Hematopoietic multipotent progenitor cell treated with erythropoietin and hydrocortisone succinate and interleukin-3 and kit ligand, for 8 days (in vitro differentiated cells): Measurements from ENCODE around the gene MICB.

Experiments used
- DNase-seq: peaks from one replicate; pipeline ENCODE4 v3.0.0-alpha.2; 2015

The MICB gene

GRCh38 chr6:31543639-31544038, 45.7 kb downstream of the MICB start:
- DNase-seq = no peak

DNA sequence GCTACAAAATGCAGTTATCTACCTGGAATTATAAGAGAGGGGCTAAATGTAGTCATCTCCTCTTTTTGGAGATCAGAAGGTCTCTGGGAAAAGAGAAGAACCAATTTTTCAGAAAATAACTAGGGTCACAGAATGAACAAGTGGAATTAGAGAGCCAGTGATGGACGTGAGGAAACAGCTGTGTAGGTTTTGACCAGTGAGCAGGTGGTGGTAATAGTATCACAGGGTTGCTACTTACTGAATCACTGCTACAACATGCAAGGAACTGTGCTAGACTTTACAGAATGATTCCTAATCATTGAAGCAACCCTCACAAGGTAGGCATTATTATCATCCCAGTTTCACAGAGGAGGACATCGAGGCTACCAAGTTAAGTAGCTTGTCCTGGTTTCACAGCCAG, 46.7 kb downstream of the MICB start:
- DNase-seq = no peak

- DNase-seq = no peak
Measured at GRCh38 chr6:31545291-31545690, 47.3 kb downstream of the MICB start.

DNA sequence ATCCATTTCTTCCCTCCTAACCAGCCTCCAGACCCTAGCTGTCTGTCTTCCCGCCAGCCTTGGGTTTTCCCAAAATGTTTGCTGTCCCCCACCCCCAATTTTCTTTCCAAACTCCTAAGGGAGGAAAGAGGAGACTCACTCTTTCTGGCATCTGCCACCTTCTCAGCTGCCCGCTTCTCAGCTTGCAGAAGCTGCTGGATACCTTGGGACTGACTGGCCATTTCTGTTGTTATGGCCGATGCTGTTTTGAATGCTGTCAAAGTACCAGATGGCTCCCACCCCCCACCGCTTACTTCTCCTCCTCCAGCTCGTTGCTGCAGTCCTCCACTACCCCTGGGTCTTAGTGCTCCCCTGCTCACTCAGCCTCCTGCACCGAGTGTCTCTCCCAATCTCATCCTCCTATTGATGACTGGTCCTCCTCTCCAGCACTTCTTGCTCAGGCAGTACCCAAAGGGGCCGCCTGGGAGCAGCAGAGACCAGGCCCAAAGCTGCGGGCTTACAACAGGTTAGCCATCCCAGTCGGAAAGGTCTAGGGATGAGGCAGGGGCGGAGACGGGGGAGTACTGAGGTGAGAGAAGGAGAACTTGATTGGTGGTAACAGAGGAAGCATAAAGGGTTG, 48.5 kb downstream of the MICB start, which contains the start of gene ATP6V1G2:
ATP6V1G2 (minus strand) TSS at position 270 of the 619 bp plus-strand sequence; CDS start at position 221, 49 bp downstream.
- peak; percentile 87 for DNase-seq

DNA sequence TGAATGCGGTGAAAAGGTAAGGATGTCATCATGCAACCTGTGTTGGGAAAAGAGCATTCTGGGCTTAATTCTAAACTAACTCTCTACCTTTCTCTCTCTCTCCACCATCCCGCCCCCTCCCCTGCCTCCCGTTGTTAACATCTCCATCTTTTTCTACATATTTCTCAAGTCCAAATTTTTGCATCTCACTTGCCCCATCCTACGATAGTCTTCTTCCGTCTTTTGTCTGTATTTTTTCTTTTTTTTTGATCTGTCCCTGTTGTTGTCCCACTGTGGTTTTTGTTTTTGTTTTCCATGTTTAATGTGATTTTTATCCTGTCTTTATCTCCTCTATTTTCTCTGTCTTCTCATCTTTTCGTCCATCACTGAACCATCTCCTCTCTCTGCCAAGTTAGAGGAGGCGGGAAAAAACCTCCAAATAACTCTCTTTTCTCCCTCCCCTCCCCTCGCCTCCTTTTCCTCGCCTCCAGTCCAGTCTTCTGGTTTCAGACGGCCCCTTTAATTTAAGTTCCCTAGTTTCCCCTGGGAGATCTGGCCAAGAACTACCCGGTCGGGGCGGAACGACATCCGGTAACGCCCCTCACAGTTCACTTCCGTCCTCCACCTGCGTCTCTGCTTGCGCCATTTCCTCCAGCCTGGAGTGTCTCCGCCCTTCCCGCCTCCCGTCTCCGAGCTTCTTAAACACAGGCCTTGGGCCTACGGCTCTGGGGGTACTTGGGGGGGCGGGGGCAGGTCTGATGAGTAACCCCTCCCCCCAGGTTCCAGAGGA, 49.2 kb downstream of the MICB start, which contains the start of gene NFKBIL1:
NFKBIL1 (plus strand) TSS at position 651 of the 769 bp plus-strand sequence; CDS start at position 738, 87 bp downstream.
- peak; percentile 97 for DNase-seq

- no peak for DNase-seq
Measured at GRCh38 chr6:31547727-31548543, 50.0 kb downstream of the MICB start.

DNA sequence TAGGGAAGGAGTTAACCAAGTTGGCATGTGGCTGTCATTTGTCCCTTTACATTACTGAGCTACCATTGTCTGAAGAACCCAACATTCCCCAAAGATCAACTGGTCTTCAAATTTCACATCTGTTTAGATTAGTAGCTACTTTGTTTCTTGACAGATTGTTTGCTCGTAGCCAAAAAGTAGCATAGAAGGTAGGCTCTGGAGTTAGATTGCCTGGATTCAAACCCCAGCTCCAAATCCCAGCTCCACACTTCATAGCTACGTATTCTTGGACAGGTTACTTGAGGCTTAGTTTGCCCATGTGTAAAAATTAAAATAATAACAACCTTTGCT, 50.6 kb downstream of the MICB start:
- no peak for DNase-seq

DNA sequence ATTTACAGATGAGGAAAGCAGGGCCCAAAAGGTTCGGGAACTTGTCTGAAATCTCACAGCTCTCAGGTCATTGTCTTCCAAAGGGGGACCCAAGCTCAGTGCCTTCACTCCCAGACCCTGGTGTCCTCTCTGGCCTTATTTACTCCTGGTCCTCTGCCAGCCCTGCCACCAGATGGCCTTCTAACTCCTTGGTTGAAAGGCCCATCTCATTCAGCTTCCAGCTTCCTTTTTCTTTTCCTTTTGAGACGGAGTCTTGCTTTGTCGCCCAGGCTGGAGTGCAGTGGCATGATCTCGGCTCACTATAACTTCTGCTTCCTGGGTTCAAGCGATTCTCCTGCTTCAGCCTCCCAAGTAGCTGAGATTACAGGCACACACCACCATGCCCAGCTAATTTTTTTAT, 53.4 kb downstream of the MICB start:
- peak; percentile 79 for DNase-seq

DNA sequence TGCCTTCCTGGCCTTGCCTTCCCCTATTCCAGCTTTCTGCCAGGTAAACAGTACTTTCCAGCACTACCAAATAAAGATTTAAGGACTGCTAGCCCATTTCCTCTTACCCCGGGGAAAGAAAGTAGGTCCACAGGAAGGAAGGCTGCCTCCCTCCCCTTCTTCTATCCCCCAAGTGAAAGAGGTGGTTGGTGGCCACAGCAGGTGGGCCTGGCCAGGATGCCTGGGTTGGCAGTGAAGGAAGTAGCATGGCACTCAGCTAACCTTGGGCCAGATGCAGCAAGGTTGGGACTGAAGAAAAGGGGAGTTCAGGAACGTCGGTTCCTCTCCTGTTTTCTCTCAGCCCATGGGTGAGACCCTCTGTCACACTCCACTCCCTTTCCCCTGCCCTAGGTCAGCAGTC, 58.4 kb downstream of the MICB start:
- no peak for DNase-seq

- no peak for DNase-seq
Measured at GRCh38 chr6:31557443-31558317, 59.7 kb downstream of the MICB start.

DNA sequence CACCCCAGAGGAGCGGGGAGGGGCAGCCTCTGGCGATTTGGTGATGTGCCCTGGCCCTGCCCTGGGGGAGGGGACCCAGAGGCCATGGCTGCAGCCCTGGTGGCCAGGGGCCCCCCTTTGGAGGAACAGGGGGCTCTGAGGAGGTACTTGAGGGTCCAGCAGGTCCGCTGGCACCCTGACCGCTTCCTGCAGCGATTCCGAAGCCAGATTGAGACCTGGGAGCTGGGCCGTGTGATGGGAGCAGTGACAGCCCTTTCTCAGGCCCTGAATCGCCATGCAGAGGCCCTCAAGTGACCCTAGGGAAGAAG, 60.3 kb downstream of the MICB start:
- DNase-seq = no peak

DNA sequence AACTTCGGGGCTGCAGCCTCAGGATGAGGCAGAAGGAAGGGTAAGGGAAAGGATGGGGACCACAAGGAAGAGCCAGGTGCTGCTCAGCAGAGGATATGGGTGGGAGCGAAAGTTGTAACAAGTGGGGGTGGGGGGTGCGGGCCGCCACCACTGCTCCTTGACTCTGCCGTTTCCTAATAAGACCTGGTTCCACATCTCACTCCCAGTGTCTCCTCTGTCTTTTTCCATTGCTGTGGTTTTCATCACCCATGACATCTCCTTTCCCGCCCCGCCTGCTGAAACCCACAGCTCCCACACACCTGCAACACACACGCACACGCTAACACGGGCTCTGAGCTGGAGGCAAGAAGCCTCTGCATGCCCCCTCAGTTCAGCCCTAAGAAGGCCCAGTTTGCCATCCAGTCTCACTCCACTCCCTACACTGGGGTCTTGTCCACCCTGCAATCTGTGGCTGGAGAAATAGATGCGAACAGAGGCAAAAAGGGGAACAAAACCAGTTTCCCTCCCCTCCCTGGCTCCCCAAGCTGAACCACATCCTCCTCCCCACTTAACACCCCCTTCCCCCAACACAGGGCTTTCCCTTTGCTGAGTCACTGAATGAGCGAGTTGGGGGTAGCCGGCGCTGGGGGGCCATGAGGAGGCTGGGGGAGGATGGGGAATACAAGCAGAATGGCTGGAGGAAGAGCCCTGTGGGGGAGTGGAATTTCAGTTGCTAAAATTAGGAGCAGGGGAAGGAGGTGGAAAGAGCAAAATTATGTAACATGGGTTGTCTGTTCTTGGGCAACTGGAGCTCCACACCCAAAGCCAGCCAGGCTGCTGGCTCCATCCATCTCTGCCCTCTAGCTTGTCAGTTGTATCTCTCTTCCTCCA, 60.9 kb downstream of the MICB start:
- peak; percentile 51 for DNase-seq

- DNase-seq = no peak
Measured at GRCh38 chr6:31559606-31559957, 61.6 kb downstream of the MICB start.

DNA sequence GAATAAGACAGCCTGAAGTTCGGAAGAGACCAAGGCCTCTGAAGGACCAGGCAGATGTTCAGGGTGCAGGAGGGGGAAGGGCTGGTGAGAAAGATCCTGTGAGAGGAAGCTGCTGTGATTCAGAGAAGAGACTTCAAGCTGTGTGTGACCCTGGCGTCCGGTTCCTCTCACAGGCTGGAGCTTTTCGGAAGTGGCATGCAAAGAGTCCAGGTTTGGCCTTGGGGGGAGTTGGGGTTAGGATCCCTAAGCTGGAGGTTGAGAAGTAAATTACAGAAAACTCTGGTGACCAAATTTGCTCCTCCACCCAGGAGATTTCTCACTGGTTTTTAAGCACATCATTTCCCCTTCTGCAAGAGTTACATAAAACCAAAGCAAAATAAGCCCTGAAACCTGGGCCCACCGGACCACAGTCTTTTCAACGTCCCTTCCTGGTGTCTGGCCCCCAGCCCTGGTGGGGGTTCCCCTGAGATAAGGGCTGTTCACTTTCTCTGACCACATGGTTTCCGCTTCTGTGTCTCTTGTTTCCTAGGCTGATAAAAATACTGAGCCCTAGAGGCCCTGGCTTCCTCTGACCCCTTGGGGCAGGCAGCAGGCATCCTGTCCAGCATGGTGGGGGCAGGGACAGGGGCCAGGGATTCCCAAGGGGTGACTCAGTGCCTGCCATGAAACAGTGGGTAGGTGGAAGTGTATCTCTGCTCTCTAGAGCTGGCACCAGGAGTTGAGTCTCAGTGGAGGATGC, 62.2 kb downstream of the MICB start:
- DNase-seq = peak; percentile 49

- DNase-seq = no peak
Measured at GRCh38 chr6:31560697-31561058, 62.7 kb downstream of the MICB start.
